Non-pigmented ciliary epithelial cell (primary cell): ENCODE data around the gene EIF2B4.
A peak's percentile ranks its signal among the peaks of the same experiment; 100 is the strongest.
"Not testable (repeated sequence)": the region's sequence is repeated elsewhere in the genome, so short reads cannot be mapped to it uniquely, and the experiment has no call there.

ENCODE experiments used
- DNase-seq: peaks from one replicate; pipeline ENCODE4 v3.0.0-alpha.2; 2010; ENCODE audit warnings: low read depth

The EIF2B4 gene

GRCh38 chr2:27377618-27378095, 7.5 kb upstream of the EIF2B4 start:
- no peak for DNase-seq

- no peak for DNase-seq
These were observed 6.9 kb upstream of the EIF2B4 start for GRCh38 chr2:27376866-27377617.

GRCh38 chr2:27376151-27376865, 6.2 kb upstream of the EIF2B4 start:
- DNase-seq, result no peak

- DNase-seq, result no peak
These were observed 5.5 kb upstream of the EIF2B4 start for GRCh38 chr2:27375513-27376099.

GRCh38 chr2:27373567-27373966, 3.4 kb upstream of the EIF2B4 start:
- DNase-seq, result no peak

- DNase-seq, result no peak
These were observed 2.8 kb upstream of the EIF2B4 start for GRCh38 chr2:27372937-27373336.

GRCh38 chr2:27370816-27371620, 880 bp upstream of the EIF2B4 start:
- DNase-seq, result no peak

- no peak for DNase-seq
These were observed 590 bp downstream of the EIF2B4 start for GRCh38 chr2:27369471-27370025.

GRCh38 chr2:27363933-27364332, 6.2 kb downstream of the EIF2B4 start:
- DNase-seq, result no peak

- DNase-seq, result no peak
These were observed 7.3 kb downstream of the EIF2B4 start for GRCh38 chr2:27362678-27363420.

GRCh38 chr2:27356382-27357181, 13.6 kb downstream of the EIF2B4 start, which contains the start of gene GTF3C2:
TSS of gene GTF3C2 (minus strand) at chr2:27356764. CDS start at chr2:27343554, 13,210 bp downstream.
- peak; percentile 76 for DNase-seq

- no peak for DNase-seq
These were observed 14.1 kb downstream of the EIF2B4 start for GRCh38 chr2:27356056-27356381.

- DNase-seq, result no peak
These were observed 15.6 kb downstream of the EIF2B4 start for GRCh38 chr2:27354597-27354927.

GRCh38 chr2:27353762-27354596, 16.2 kb downstream of the EIF2B4 start:
- no peak for DNase-seq

- not testable (repeated sequence) for DNase-seq
These were observed 16.8 kb downstream of the EIF2B4 start for GRCh38 chr2:27353386-27353761.

- DNase-seq, result no peak
These were observed 18.1 kb downstream of the EIF2B4 start for GRCh38 chr2:27351802-27352598.

GRCh38 chr2:27350106-27350693, 19.9 kb downstream of the EIF2B4 start:
- no peak for DNase-seq

- no peak for DNase-seq
These were observed 22.5 kb downstream of the EIF2B4 start for GRCh38 chr2:27347641-27348040.
